Activated CD4-positive, alpha-beta T cell treated with anti-CD3 and anti-CD28 coated beads, Interleukin-2, amount 10 ng/mL, durations not matched to agents 7 days and 5 days (primary cell): ENCODE data around the gene IL4R. TPM values are rescaled to one million over a fixed set of nuclear protein-coding genes. Genes with fewer than 3 reads are reported as not detected.

Source experiments
- CTCF ChIA-PET: fragments of 350-600 bp; sonication (Branson Sonifier 250); formaldehyde crosslinking; loops from one replicate; lab custom pipeline; 2021; ENCODE audit warnings: antibody characterized with exemption; lab: Charles Lee
- POLR2A ChIA-PET: fragments of 350-600 bp; sonication (Branson Sonifier 250); formaldehyde crosslinking; loops from one replicate; lab custom pipeline; 2021; ENCODE audit warnings: antibody characterized with exemption; lab: Charles Lee
- DNase-seq: peaks from one replicate; pipeline ENCODE4 v3.0.0-alpha.2; 2020
- H3K27ac Mint-ChIP-seq: one replicate; pipeline ENCODE4 v1.8.0; 2021; ENCODE audit warnings: mild to moderate bottlenecking, moderate library complexity, mixed read lengths
- H3K27me3 Mint-ChIP-seq: one replicate; pipeline ENCODE4 v1.8.0; 2021; ENCODE audit warnings: mixed read lengths
- H3K36me3 Mint-ChIP-seq: one replicate; pipeline ENCODE4 v1.8.0; 2021; ENCODE audit warnings: low read depth, mixed read lengths
- H3K4me1 Mint-ChIP-seq: one replicate; pipeline ENCODE4 v1.8.0; 2021; ENCODE audit warnings: mixed read lengths
- H3K4me3 Mint-ChIP-seq: one replicate; pipeline ENCODE4 v1.8.0; 2021; ENCODE audit warnings: mild to moderate bottlenecking, moderate library complexity, mixed read lengths
- H3K9me3 Mint-ChIP-seq: one replicate; pipeline ENCODE4 v1.8.0; 2021; ENCODE audit warnings: mixed read lengths
- total RNA-seq, 2 experiments: library from RNA; stranded (reverse); gene quantifications; one replicate each; pipeline ENCODE4 v1.2.3, GENCODE V29; 2021

Gene IL4R
- total RNA-seq, 2 experiments from 2014 or later: 242 to 262 TPM

- ChIA-PET CTCF (interaction anchor here (0.8 to 5.1 kb wide), 17 partner anchors 9 to 148 kb away, joined by 3 to 53 read pairs (median 4); no protein-coding TSS in a partner anchor), POLR2A (interaction anchor here (0.7 to 1.3 kb wide), 3 partner anchors 74 to 82 kb away, joined by 3 to 6 read pairs (median 4); no protein-coding TSS in a partner anchor)
- no peak for DNase-seq
- H3K27me3 Mint-ChIP-seq: no peaks in the 10 kb centered on the region
- peaks cover 72% of the 10 kb centered on the region for H3K36me3 Mint-ChIP-seq
- H3K27ac Mint-ChIP-seq: peak overlapping the region; percentile 92
- H3K9me3 Mint-ChIP-seq: no peaks in the 10 kb centered on the region
- peak overlapping the region; percentile 95 for H3K4me3 Mint-ChIP-seq
- peaks cover 72% of the 10 kb centered on the region for H3K4me1 Mint-ChIP-seq
Observed at GRCh38 chr16:27317738-27318391, 4.1 kb downstream of the IL4R start.

GRCh38 chr16:27318392-27319256 lies 4.8 kb downstream of the IL4R start:
- POLR2A ChIA-PET: interaction anchor here (0.6 to 1.3 kb wide), 4 partner anchors 82 to 143 kb away, joined by 3 to 6 read pairs (median 3); no protein-coding TSS in a partner anchor
- peaks cover 74% of the 10 kb centered on the region for H3K4me1 Mint-ChIP-seq
- DNase-seq: peak; percentile 58
- H3K9me3 Mint-ChIP-seq: no peaks in the 10 kb centered on the region
- H3K27ac Mint-ChIP-seq: peak overlapping the region; percentile 92
- peaks cover 77% of the 10 kb centered on the region for H3K36me3 Mint-ChIP-seq
- H3K27me3 Mint-ChIP-seq: no peaks in the 10 kb centered on the region
- CTCF ChIA-PET: interaction anchor here (0.5 to 5.1 kb wide), 13 partner anchors 8 to 149 kb away, joined by 3 to 53 read pairs (median 4); no protein-coding TSS in a partner anchor
- peak overlapping the region; percentile 95 for H3K4me3 Mint-ChIP-seq

GRCh38 chr16:27319257-27319965 lies 5.6 kb downstream of the IL4R start:
- Mint-ChIP-seq H3K4me3 (peak overlapping the region; percentile 95), H3K27me3 (no peaks in the 10 kb centered on the region), H3K27ac (peak overlapping the region; percentile 92), H3K4me1 (peaks cover 82% of the 10 kb centered on the region), H3K36me3 (peaks cover 81% of the 10 kb centered on the region), H3K9me3 (no peaks in the 10 kb centered on the region)
- ChIA-PET CTCF (interaction anchor here (1.3 to 5.1 kb wide), 8 partner anchors 14 to 146 kb away, joined by 4 to 53 read pairs (median 6); no protein-coding TSS in a partner anchor), POLR2A (interaction anchor here (0.6 kb wide), 2 partner anchors 78 to 144 kb away, joined by 3 to 4 read pairs; no protein-coding TSS in a partner anchor)
- DNase-seq: no peak

GRCh38 chr16:27320261-27321012 lies 6.7 kb downstream of the IL4R start:
- ChIA-PET POLR2A (no interaction called here), CTCF (interaction anchor here (0.6 to 2.1 kb wide), 7 partner anchors 10 to 151 kb away, joined by 3 to 9 read pairs (median 5); no protein-coding TSS in a partner anchor)
- Mint-ChIP-seq H3K36me3 (peaks cover 78% of the 10 kb centered on the region), H3K9me3 (no peaks in the 10 kb centered on the region), H3K27ac (peak overlapping the region; percentile 92), H3K4me3 (no peak overlapping the region), H3K27me3 (no peaks in the 10 kb centered on the region), H3K4me1 (peaks cover 89% of the 10 kb centered on the region)
- DNase-seq: no peak

- DNase-seq: no peak
- Mint-ChIP-seq H3K36me3 (peaks cover 77% of the 10 kb centered on the region), H3K27me3 (no peaks in the 10 kb centered on the region), H3K4me3 (peak overlapping the region; percentile 11), H3K4me1 (peaks cover 94% of the 10 kb centered on the region), H3K9me3 (no peaks in the 10 kb centered on the region), H3K27ac (peak overlapping the region; percentile 65)
- ChIA-PET POLR2A (no interaction called here), CTCF (interaction anchor here (0.8 to 2.1 kb wide), 11 partner anchors 17 to 152 kb away, joined by 3 to 9 read pairs (median 5); no protein-coding TSS in a partner anchor)
Observed at GRCh38 chr16:27321013-27321915, 7.5 kb downstream of the IL4R start.

GRCh38 chr16:27322858-27323780 lies 9.3 kb downstream of the IL4R start:
- H3K27ac Mint-ChIP-seq: peak overlapping the region; percentile 43
- H3K9me3 Mint-ChIP-seq: no peaks in the 10 kb centered on the region
- peaks cover 77% of the 10 kb centered on the region for H3K36me3 Mint-ChIP-seq
- no peaks in the 10 kb centered on the region for H3K27me3 Mint-ChIP-seq
- no peak for DNase-seq
- ChIA-PET CTCF (interaction anchor here (1.6 to 1.9 kb wide), 5 partner anchors 38 to 88 kb away, joined by 3 to 7 read pairs (median 5); no protein-coding TSS in a partner anchor), POLR2A (no interaction called here)
- no peak overlapping the region for H3K4me3 Mint-ChIP-seq
- peaks cover 93% of the 10 kb centered on the region for H3K4me1 Mint-ChIP-seq

- peaks cover 74% of the 10 kb centered on the region for H3K36me3 Mint-ChIP-seq
- POLR2A ChIA-PET: no interaction called here
- CTCF ChIA-PET: interaction anchor here (1.0 to 1.9 kb wide), 3 partner anchors 26 to 89 kb away, joined by 4 to 7 read pairs (median 4); no protein-coding TSS in a partner anchor
- H3K4me1 Mint-ChIP-seq: peaks cover 93% of the 10 kb centered on the region
- H3K27me3 Mint-ChIP-seq: no peaks in the 10 kb centered on the region
- H3K4me3 Mint-ChIP-seq: no peak overlapping the region
- no peak for DNase-seq
- peak overlapping the region; percentile 43 for H3K27ac Mint-ChIP-seq
- H3K9me3 Mint-ChIP-seq: peaks cover 1% of the 10 kb centered on the region
Observed at GRCh38 chr16:27323781-27324561, 10.2 kb downstream of the IL4R start.

GRCh38 chr16:27324851-27325301 lies 11.1 kb downstream of the IL4R start:
- no peak overlapping the region for H3K4me3 Mint-ChIP-seq
- peaks cover 3% of the 10 kb centered on the region for H3K9me3 Mint-ChIP-seq
- POLR2A ChIA-PET: no interaction called here
- H3K4me1 Mint-ChIP-seq: peaks cover 92% of the 10 kb centered on the region
- H3K27ac Mint-ChIP-seq: peak overlapping the region; percentile 77
- DNase-seq: no peak
- peaks cover 74% of the 10 kb centered on the region for H3K36me3 Mint-ChIP-seq
- CTCF ChIA-PET: interaction anchor here (1.0 to 1.9 kb wide), 2 partner anchors 25 to 86 kb away, joined by 4 read pairs; no protein-coding TSS in a partner anchor
- no peaks in the 10 kb centered on the region for H3K27me3 Mint-ChIP-seq

- Mint-ChIP-seq H3K27me3 (no peaks in the 10 kb centered on the region), H3K9me3 (peaks cover 3% of the 10 kb centered on the region), H3K4me1 (peaks cover 89% of the 10 kb centered on the region), H3K27ac (peak overlapping the region; percentile 71), H3K36me3 (peaks cover 76% of the 10 kb centered on the region), H3K4me3 (no peak overlapping the region)
- no peak for DNase-seq
- ChIA-PET CTCF (no interaction called here), POLR2A (interaction anchor here (0.5 kb wide), 1 partner anchor 48 kb away, joined by 4 read pairs; no protein-coding TSS in a partner anchor)
Observed at GRCh38 chr16:27325736-27326135, 12.0 kb downstream of the IL4R start.
